Measurements from ENCODE around the gene AOC2.
"Not testable (repeated sequence)": the region's sequence is repeated elsewhere in the genome, so short reads cannot be mapped to it uniquely, and the experiment has no call there.

The AOC2 gene

GRCh38 chr17:42883802-42884558, 39.6 kb downstream of the AOC2 start:
- no peak for DNase-seq

- DNase-seq, result not testable (repeated sequence)
Observed at GRCh38 chr17:42885806-42886205, 41.4 kb downstream of the AOC2 start.

- DNase-seq, result no peak
Observed at GRCh38 chr17:42886283-42887176, 42.1 kb downstream of the AOC2 start.

DNA sequence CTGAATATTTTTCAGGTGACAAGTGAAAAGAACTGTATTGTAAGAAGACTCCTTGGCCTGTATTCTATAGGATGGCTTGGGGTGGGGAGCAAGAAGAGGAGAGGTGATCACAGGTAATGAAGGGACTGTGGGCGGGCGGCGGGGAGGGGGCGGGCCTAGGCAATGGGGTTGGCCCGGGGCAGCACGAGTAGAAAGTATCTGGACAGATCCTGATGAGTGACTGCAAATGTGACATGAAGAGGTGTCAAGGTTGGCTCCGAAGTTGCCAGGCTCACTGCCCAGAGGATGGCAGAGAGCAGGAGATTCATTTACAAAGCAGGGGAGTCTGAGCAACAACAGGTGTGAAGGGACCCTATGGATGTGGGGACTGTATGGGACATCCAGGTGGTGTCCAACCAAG, 45.4 kb downstream of the AOC2 start:
- DNase-seq, result no peak

DNA sequence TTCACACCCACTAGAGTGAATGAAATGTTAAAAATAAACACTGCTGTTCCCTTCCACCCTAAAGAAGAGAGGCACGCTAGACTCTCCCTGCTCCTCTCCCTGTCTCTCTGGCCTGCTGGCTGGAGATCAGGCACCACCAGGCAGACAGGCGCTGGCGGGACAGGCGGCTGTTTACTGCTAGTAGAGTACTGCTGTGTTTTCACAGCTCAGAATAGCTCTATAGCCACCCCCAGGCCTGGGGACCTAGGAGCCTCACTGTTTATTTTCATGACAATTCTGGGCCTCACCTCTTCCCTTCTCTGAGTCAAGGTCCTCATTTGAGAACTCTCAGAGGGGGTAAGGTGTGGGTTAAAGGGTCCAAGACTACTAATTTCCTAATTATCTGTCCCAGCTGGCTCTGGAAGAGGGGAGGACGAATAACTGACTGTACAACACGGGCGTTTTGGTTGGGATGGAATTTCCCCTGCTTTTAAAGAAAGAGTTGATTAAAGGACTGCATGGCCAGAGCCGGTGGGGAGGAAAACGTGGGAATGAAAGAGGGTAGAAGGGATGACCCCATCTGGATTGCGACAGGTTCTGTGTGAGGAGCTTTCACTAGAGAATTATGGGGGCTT, 47.3 kb downstream of the AOC2 start:
- no peak for DNase-seq

GRCh38 chr17:42893359-42893758, 49.0 kb downstream of the AOC2 start:
- DNase-seq, result no peak

DNA sequence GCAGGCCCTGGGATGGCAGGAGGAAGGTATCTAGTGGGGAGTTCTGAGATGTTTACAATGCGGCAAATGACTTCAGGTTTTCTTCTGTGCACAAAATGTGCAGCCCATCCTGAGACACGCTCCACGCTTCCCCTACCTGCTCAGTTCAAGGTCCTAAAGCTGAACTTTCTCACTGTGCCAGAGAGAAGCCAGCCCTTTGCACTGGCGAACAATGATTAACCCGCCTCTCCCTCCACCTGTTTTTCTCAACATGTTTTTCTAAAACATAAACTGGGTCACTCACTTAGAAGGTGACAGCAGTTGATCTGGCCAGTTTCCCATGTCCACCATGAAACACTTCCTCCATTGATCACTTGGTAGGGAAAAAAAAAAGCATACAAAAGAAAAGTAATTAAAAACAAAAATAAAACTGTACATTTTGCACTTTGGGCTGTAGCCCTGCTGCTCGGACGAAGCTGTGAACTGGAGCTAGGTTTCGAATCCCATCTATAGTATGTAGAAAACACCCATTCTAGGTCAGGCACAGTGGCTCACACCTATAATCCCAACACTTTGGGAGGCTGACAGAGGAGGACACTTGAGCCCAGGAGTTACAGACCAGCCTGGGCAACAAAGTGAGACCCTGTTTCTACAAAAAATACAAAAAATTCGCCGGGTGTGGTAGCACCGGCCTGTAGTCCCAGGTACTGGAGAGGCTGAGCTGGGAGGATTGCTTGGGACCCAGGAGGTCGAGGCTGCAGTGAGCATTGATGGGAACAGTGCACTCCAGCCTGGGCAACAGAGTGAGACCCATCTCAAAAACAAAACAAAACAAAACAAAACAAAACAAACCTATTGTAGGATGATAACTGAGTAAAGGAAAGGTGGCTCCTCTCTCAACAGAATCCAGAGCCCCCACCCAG, 50.2 kb downstream of the AOC2 start:
- no peak for DNase-seq

DNA sequence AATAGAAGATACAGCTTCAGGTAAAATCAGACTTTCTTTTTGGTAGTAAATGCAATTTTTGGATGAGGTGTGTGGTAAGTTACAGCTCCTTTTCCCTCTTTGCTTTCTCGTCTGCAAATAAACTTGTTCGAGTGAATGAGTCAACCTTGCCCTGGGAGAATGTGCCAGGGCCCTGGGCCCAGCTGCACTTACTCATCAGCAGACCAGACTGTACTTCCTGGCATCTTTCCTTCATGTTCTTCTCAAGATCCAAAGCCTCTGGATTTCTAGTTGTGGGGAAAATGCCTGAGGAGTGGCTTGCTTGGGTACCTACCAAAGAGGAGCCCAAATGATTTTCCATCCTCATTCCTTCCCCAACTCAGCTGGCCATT, 50.8 kb downstream of the AOC2 start:
- no peak for DNase-seq

DNA sequence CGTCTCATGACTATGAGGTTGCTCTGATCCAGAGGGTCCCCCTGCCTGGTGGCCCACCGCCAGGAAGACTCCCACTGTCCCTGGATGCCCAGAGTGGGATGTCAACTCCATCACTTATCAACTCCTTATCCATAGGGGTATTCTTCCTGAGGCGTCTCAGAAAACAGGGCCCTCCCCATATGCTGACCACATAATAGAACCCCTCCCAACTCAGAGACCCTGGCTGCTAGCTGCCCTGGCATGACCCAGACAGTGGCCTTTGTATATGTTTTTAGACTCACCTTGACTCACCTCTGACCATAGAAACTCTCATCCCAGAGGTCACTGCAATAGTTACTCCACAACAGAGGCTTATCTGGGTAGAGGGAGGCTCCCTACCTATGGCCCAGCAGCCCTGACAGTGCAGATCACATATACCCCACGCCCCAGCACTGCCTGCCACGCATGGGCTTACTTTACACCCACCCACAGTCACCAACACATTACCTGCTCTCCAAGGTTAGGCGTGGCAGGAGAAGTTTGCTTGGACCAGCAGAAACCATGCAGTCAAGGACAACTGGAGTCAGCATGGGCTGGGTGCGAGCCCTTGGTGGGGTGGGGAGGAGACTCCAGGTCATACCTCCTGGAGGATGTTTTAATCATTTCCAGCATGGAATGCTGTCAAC, 53.9 kb downstream of the AOC2 start:
- DNase-seq, result no peak

DNA sequence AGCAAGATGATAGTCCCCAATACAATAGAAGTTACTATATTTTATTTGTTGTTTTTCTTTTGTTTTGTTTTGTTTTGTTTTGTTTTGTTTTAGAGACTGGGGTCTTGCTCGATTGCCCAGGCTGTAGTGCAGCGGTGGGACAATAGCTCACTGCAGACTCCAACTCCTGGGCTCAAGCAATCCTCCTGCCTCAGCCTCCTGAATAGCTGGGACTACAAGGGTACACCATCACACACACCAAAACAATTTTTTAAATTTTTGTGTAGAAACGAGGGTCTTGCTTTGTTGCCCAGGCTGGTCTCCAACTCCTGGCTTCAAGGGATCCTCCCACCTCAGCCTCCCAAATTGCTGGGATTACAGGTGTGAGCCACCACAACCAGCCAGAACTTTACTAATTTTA, 55.6 kb downstream of the AOC2 start:
- not testable (repeated sequence) for DNase-seq

Measured in activated CD4-positive, alpha-beta T cell treated with anti-CD3 and anti-CD28 coated beads for 48 hours (primary cell).